Pons (tissue), 1 donor: ENCODE results near the gene C1orf94.
A peak's percentile ranks its signal among the peaks of the same experiment; 100 is the strongest.
"Not testable (repeated sequence)": the region's sequence is repeated elsewhere in the genome, so short reads cannot be mapped to it uniquely, and the experiment has no call there.

Experiments used
- DNase-seq: peaks from one replicate; pipeline ENCODE4 v3.0.0-alpha.2; 2016; ENCODE audit warnings: low spot score

C1orf94 gene

DNA sequence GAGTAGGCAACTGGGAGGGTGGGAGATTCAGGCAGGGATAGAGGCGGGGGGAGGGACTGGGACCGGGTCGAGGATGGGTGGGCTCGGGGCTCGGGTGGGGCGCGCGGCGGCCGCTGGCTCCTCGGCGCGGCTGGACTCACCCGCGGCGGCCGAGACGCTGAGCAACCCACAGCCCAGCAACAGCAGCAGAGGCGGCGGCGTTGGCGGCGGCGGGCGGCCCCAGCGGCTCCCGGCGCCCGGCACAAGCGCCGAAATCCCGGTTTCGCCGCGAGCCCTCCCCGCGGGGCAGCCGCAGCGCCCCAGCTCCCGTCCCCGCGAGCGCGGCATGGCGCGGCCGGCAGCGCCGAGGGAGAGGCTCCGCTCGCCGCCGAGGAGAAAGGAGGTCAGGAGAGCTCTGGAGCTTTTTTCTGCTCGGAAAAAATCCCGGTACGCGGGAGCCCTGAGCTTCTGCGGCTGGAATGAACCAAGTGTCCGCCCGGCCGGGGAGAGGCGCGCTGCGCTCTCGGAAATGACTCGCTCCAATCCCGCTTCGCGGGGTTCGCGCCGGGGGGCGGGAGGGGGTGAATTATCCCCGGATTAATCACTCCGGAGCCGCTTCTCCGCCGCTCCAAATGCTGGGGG, 11.8 kb upstream of the C1orf94 start, which contains the start of gene CSMD2:
Gene CSMD2, minus strand, starts transcription at position 460 of the 621 bp plus-strand sequence. Its CDS starts 133 bp downstream, at position 327.
- peak; percentile 44 for DNase-seq

DNA sequence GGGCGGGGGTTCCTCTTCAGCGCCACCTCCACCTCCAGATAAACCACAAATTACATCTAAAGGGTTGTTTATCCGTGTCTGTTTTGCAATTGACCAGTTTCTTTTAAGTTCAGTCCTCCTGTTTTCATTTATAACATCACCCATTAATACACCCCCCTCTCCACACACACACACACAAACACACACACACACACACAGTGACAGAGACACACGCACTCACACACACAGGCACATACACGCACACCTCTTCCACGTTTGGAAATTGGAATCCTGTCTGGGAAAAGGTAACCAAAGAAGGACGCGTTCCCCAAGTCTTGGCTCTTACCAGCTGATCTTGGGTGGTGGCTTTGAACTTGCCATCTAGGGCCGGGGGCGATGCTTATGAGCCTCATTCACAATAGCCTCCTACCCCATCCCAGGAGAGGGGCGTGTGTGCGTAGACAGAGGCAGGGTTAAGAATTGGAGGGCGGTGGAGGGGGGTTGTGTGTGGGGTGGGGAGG, 11.2 kb upstream of the C1orf94 start:
- DNase-seq, result peak; percentile 22

DNA sequence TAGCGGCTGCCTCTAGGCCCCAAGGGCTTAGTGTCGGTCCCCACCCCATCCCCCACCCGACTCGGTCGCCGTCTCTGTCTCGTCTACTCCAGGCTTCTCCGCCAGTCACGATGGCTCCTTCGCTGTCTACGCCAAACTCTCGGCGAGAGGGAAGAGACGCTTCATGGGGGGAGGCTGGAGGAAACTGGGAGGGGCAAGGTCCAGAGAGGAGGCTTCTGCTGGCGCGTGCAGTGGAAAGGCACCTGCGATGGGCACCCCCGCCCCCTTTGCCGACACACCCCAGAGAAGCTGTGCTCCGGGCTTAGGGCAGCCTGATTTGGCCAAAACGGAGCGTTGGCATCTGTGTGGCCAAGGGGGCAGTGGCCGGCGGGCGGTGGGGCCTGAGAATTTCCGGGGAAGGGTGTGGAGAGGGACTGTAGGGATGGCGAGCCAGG, 10.5 kb upstream of the C1orf94 start:
- peak; percentile 21 for DNase-seq

DNA sequence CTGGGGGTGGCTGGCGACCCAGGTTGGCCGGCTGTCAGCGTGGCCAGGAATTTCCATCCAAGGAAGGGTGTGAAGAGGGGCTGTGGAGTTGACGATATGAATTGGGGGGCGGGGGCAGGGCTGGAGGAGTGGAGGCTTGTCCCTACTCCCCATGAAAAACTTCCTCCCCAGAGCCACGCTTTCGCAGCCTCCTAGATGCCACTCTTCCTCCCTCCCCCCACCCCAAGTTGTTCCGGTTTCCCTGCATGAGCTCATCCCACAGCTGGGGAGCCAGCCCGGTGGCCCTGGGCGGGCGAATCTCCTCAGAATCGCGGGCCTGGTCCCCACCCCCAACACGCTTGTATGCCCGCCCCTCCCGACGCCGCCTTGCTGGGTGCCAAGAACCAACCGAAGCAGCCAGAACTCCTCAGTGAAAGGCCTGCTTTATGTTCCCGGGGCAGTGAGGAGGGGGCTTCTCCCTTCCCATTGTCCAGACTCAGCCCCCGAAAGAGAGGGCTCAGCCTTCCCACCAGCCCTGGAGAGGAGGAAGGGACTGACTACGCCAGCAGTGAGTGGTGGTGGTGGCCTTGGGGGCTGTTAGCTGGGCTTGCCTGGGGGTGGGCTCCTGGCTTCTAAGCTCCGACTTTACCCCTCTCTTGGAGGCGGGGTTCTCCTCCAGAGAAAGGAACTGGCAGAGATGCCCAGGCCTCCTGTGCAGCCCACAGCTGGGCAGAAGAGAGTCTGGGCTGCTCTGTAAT, 9.9 kb upstream of the C1orf94 start:
- DNase-seq, result peak; percentile 78

DNA sequence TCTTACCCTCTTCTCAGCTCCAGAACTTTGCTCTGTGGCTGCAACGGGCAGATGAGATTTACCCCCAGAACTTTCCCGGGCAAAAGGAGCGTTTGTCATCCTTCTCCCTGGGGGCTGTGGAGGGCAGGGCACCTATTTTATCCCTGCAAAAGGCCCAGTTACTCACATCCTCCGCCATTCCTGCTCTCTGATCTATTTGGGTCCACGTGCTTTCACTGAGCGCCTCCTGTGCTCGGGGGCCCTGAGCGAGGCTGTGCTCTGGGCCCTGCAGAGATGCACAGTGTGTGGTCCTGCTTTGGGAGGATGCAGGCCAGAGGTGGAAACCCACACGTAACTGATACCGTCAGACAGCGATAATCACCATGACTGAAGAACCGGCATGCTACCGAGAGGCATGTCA, 9.3 kb upstream of the C1orf94 start:
- DNase-seq, result no peak

DNA sequence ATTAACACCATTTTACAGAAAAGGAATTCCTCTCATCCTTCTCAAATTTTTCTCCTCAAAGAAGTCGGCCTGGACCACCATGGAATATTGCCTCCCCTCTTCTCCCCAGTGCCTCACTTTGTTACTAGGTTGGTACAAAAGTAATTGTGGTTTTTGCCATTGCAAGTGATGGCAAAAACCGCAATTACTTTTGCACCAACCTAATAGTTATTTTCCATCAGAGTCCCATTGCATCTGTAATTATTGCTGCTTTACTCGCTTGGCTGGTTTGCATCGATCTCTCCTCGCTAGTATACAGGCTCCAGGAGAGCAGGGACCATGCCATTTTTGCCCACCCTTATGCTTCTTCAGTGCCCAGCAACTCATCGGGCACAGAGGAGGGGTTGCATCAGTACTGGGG, 963 bp upstream of the C1orf94 start:
- DNase-seq, result no peak

DNA sequence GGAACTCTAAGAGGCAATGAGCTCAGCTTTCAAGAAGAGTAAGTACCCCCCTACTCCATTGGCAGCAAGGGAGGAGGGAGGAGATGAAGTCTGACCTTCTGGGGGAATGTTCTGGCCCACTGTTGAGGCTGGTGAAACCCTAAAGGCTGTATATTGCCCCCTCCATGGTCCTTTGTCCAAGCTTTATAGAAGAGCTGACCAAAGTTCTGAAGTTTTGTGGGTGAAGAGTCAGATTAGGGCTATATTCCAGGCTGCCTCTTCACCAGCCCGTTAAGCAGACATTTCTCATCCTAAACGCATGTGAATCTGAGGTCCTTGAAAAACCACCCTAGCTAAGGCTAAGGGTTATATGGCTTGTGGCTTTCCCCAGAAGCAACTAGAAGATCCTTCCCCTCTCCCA, 1.4 kb downstream of the C1orf94 start:
- no peak for DNase-seq

DNA sequence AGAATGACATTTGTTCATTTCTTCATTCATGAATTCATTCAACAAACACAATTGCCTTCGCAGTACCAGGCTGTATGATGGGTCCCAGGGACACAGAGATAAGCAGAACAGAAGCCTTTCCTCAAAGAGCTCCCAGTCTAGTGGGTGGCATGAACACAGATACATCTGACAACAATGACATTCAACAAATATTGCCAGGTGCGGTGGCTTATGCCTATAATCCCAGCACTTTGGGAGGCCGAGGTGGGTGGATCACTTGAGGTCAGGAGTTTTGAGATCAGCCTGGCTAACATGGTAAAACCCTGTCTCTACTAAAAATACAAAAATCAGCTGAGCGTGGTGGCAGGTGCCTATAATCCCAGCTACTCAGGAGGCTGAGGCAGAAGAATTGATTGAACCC, 6.7 kb downstream of the C1orf94 start:
- DNase-seq, result not testable (repeated sequence)

DNA sequence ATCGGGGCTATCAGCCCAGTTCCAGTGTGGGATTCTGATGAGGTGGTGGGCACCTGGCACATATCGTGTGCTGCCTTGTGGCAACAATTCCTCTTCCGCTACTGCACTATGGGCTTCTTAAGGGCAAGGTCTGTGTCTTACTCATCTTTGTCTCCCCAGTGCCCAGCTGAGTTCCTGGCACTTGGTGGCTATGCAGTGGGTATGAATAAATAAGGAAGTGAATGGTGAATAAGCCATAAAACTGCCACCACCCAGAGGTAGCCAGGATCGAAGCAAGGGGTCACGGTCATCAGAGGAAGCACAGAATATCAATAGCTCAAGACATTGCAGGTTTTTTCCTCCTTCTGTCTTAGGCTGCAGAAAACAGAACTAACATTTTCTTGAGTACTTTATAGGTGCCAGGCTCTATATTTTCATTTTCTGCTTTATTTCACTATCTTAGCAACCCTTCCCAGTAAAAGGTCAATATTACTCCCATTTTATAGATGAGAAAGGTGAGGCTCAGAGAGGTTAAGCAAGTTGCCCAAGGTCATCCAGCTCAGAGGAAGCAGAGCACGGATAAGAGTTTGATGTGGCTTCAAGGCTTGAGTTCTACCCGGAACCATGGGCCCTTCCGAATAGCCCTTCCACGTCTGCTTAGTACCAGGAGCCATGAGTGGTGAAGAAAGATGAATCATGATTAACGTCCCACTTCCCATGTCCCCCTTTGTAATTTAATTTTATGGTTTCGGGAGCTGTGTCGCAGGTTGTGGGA, 10.2 kb downstream of the C1orf94 start:
- no peak for DNase-seq

DNA sequence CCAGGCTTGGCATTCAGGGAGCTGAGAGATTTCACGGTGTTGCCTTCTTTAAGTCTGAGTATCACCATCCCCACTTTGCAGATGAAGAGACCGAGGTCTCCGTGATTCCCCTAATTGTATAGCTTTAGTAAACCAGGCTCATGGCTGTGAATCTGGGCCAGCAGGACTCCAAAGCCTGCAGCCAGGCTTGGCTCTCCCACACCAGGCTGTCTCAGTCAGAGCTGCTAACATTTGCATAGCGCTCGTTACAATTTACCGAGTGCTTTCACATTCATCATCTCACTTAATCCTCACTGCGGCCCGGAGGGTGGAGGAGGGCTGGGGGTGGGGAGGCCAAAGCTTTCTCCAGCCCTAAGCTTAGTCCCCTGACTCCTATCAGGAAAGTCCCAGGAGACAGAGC, 11.7 kb downstream of the C1orf94 start:
- no peak for DNase-seq

DNA sequence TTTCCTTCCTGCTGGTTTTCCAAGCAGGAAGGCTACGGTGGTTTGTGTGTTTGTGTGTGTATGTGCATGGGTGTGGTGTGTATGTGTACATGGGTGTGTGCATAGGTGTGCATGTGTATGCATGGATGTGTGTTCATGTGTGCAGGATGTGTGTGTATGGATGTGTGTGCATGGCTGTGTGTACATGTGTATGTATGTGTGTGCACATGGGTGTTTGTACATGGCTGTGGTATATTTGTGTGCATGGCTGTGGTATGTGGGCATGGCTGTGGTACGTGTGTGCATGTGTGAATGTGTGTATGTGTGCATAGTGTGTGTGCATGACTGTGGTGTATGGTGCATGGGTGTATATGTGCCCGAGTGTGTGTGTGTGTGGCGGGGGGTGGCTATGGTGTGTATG, 12.3 kb downstream of the C1orf94 start:
- DNase-seq, result no peak

DNA sequence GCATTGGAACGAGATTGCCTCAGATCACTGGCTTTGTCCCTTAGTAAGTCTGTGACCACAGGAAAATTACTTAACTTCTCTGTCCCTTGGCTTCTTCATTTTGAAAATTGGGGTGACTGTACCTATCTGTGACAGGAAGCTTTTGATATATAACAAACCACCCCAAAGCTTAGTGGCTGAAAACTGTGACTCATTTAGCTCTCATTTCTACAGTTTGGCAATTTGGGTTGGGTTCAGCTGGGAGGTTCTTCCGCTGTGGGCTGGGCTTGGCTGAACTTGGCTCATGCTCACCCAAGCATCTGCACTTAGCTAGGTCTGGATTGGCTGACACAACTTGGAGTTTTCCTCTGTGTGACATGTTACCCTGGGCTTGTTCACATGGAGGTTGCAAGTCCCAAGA, 14.0 kb downstream of the C1orf94 start:
- no peak for DNase-seq

DNA sequence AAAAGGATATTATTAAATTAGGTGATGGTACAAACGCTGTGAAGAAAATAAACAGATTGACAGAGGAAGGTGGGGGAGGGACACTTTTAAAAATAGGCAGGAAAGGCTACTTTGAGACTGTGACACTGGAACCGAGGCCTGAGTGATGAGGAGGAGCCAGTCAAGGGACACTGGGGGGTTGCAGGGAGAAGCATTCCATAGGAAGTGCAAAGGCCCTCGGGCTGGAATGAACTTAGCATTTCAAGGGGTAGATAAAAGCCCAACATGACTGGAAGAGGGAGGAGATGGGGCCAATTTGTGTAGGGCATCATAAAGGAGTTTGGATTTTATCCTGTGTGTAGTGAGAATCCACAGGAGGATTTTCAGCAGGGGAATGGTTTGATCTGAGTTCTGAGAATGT, 15.9 kb downstream of the C1orf94 start:
- no peak for DNase-seq

DNA sequence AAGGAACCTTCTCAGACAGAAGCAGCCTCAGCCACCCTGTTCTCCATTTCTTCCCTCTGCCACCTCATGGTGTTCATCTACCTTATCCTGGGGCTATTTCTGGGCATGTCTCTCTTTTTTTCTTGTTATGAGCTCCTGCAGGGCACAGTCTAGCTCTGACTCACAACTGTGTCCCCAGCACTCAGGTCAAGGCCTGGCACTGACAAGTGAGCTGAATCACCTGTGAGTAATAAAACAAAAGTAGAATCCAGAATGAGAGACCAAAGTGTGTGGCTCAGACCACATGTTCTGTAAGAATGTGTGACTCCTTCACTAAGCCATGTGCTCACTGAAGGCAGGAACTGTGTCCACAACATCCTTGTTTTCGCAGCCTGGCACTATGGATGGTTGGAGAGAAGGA, 23.2 kb downstream of the C1orf94 start:
- DNase-seq, result peak; percentile 16

DNA sequence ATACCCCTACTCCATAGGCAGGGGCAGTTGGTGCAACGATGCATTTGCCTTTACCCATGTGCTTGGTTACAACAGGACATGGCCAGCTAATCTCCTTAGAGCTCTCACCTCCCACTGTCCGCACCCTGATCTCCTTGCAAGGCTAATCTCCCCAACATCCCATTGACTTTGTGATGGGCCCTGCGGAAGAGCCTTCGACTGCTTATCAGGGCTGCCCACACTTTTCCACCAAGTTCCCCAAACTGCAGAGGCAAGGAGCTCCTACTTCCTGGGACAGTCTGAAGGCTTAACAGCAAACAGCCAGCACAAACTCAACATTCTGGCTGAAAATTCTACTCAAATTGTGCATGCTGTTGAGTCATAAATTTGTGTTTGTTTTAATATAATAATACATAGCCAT, 36.0 kb downstream of the C1orf94 start:
- no peak for DNase-seq

DNA sequence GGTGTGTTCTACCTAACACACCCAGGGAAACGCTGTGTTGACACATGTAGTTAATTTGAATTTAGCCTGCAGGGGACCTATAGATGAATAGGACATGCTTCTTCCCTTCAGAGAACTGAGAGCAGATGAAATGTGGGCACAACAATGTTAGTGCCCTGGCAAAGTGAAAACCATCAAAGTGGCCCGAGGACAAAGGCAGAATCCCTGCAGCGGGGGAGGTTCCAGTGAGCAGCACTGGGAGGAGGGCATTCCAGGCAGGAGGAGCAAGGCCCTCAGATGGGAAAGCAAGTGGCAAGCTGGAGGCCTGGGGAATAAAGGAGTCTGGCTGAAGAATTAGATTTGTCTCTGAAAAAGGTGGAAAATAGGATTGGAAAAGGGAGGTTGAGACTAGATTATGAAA, 37.2 kb downstream of the C1orf94 start:
- DNase-seq, result no peak

DNA sequence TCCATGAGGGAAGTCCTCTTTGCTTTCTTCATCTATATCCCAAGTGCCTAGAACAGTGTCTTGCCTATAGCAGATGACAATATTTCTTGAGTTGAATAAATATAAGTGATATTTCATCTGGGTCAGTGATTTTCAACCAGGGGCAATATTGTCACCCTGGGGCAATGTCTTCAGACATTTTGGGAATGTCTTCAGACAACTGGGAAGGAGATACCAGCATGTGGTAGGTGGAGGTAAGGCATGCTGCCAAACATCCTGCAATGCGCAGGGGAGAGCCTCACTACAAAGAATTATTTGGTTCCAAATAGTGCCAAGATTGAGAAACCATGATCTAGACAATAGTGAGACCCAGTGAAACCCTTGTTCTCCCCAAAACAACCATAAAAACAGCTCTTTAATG, 54.7 kb downstream of the C1orf94 start:
- DNase-seq, result no peak

DNA sequence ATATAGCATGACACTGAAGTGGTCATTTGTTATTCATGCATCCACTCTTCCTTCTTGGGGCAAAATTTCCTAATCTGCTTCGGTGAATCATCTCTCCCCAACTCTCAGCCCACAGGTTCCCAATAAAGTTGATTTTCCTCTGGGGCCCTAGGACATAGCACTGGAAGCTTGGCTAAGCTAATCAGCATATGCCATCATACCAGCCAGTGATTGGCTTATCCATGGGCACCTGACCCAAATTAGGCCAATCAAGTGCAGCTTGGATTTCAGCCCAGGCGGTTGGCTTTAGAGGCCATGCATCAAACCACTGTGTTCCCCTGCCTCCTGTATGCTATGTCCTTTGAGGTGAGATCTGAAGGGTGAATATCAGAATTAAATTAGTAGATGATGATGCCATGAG, 58.9 kb downstream of the C1orf94 start:
- DNase-seq, result no peak

DNA sequence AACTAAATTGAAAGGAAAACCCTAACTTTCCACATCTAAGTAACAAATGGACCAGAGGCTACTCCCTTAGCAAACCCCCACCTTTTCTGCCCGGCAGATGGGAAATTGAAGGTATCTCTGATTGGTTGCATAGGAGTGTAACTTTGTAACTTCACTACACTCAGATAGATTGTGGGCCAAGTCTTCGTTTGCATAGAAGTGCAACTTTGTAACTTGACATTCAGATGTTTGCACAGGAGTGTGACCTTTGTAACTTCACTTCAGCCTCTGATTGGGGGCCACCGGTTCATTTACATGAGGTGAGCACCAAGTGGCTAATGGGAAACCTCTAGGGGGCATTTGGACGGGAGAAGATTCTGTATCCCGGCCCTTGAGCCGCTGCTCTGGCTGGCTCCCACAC, 59.4 kb downstream of the C1orf94 start:
- DNase-seq, result no peak

DNA sequence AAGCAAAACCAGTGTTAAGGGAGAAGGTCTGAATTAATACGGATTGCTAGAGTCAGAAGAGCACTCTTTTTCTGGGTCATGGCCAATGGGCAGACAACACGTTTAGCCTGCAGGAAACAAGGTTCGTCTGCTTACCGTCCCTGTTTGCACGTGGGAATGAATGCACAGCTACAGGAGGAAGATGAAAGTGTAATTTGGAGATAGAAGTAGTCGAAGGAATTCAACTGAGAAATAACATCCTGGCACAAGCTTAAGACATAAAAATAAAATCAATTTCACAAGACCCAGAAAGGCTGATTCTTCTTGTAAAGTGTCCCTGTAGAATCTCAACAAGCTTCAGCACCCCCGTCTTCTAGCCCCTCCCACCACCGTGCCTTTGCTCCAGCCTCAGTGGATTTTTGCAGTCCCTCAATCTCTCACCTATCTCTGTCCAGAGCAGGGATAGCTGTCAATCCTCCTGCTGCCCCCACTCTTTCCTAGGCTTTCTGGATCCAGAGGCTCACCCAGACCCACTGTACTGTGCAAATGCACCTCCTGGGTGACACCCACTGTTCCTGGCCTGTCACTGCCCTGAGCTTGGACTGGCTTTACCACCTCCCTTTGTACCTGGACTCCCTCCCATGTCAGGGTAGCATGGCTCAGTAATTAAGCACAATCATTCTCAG, 60.6 kb downstream of the C1orf94 start:
- no peak for DNase-seq

DNA sequence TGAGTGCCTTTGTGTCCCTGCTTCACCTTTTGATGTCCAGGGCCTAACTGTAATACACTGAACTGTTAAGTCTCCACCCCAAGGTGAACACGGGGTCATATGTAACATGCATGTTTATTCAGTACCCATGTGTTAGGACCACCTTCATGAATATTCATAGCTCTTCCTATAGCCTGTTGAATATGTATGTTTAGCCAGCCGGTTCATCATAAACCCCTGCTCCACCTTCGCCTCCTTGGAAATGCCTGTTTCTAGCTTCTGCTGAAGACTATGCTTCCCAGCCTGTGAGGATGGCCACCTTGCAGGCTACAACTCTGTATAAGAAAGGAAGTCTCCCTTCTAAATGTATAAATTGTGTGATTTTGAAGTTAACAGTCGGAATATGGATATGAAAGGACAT, 69.3 kb downstream of the C1orf94 start:
- no peak for DNase-seq

DNA sequence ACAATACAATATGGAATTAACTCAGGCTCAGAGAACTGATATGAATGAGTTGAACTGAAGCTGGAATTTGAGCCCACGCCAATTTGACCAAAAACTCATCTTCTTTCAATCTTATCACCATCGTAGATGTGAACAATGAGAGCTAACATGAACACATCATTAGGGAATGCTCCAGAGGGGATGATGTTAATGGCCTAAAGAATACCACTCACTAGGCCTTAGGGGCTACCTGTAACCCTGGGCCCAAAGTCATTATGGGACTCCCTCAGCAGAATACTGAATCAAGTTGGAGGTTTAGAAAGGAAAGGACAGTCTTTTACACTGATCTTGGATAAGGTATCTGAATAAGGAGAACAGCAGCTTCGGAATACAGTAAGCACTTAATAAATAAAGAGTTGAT, 73.6 kb downstream of the C1orf94 start:
- no peak for DNase-seq
